GM12878 (cell line): ENCODE results near the gene VEGFA. TPM values are rescaled to one million over a fixed set of nuclear protein-coding genes. Genes with fewer than 3 reads are reported as not detected.

Experiments used
- ASH2L ChIP-seq: fragments of 300-600, 200-600 bp; sonication (generic); IDR thresholded peaks from 2 replicates; pipeline ENCODE4 v1.6.1; 2017; ENCODE audit warnings: low read depth, mild to moderate bottlenecking, borderline replicate concordance
- DPF2 ChIP-seq: fragments of 450-650 bp; IDR thresholded peaks from 2 replicates; pipeline ENCODE4 v1.6.1; 2017; ENCODE audit warnings: mild to moderate bottlenecking
- EED ChIP-seq: sonication (generic); IDR thresholded peaks from 2 replicates; pipeline ENCODE4 v1.6.1; 2016; ENCODE audit warnings: antibody characterized with exemption, low read depth
- EP300 ChIP-seq, 2 experiments: fragments of 150-350 bp in 1 of 2; IDR thresholded peaks; 2 replicates each; pipeline ENCODE4 v1.6.1; 2011 to 2012; ENCODE audit warnings: low read depth in 2 of 2, low read length in 2 of 2, borderline replicate concordance in 1 of 2, improper control_type of control experiment in 1 of 2, inconsistent platforms in 1 of 2; ENCODE audit not compliant: control insufficient read depth in 1 of 2
- IKZF2 ChIP-seq, 2 experiments: fragments of 450-650 bp; IDR thresholded peaks; 2 replicates each; pipeline ENCODE4 v1.6.1; 2017; ENCODE audit warnings: mild to moderate bottlenecking in 2 of 2, moderate library complexity in 2 of 2
- KLF5 ChIP-seq: fragments of 450-650 bp; IDR thresholded peaks from 2 replicates; pipeline ENCODE4 v1.6.1; 2014; ENCODE audit warnings: mild to moderate bottlenecking; ENCODE audit not compliant: partially characterized antibody
- NR2C2 ChIP-seq: IDR thresholded peaks from 2 replicates; pipeline ENCODE4 v1.6.1; 2011; ENCODE audit warnings: borderline replicate concordance, low read depth; ENCODE audit not compliant: control insufficient read depth, insufficient read length
- POLR2AphosphoS5 ChIP-seq: IDR thresholded peaks from 2 replicates; pipeline ENCODE4 v1.6.1; 2011; ENCODE audit warnings: mild to moderate bottlenecking, low read length, inconsistent platforms
- RELB ChIP-seq: fragments of 450-650 bp; IDR thresholded peaks from 2 replicates; pipeline ENCODE4 v1.6.1; 2017; ENCODE audit warnings: low read depth, mild to moderate bottlenecking, moderate library complexity
- ZNF384 ChIP-seq: IDR thresholded peaks from 2 replicates; pipeline ENCODE4 v1.6.1; 2012; ENCODE audit warnings: low read depth, mild to moderate bottlenecking, low read length, improper control_type of control experiment, borderline replicate concordance
- ZNF622 ChIP-seq: fragments of 450-650 bp; IDR thresholded peaks from 2 replicates; pipeline ENCODE4 v1.6.1; 2017; ENCODE audit warnings: mild to moderate bottlenecking, inconsistent platforms
- polyA plus RNA-seq, 11 experiments: library from polyadenylated mRNA; depleted of rRNA in 4 of 11; unstranded in 6 of 11; stranded (reverse) in 5 of 11; fragments of >200 nt; fragmentation: Nextera tagmentation in 4 of 11; fragmentation: Illumina TruSeq in 1 of 11; extraction: Ambion mirVana in 4 of 11; extraction: Trizol in 1 of 11; gene quantifications; 1 replicate in 1 of 11; 2 replicates in 10 of 11; pipeline versions ENCODE4 v1.2.1 to v1.2.3, GENCODE V29; 2011 to 2016; ENCODE audit warnings: inconsistent platforms in 2 of 11, missing spikeins in 2 of 11, low read depth in 1 of 11
- total RNA-seq, 4 experiments: library from RNA; depleted of rRNA in 3 of 4; stranded (reverse); fragments of >200 nt in 3 of 4; fragmentation: Illumina TruSeq in 1 of 4; extraction: Trizol in 1 of 4; gene quantifications; 2 replicates each; pipeline versions ENCODE4 v1.2.1 to v1.2.3, GENCODE V29; 2013 to 2021
- TF ChIP-seq, protein P1 (sequence below): fragments of 450-650 bp; IDR thresholded peaks from 2 replicates; pipeline ENCODE4 v1.6.1; 2018; ENCODE audit warnings: mild to moderate bottlenecking, low read depth, moderate library complexity; ENCODE audit not compliant: partially characterized antibody
- TF ChIP-seq, protein P2 (sequence below): fragments of 450-650 bp; IDR thresholded peaks from 2 replicates; pipeline ENCODE4 v1.6.1; 2017; ENCODE audit warnings: mild to moderate bottlenecking, low read depth, inconsistent platforms; ENCODE audit not compliant: poor library complexity, severe bottlenecking
- TF ChIP-seq, protein P3 (sequence below): fragments of 450-650 bp; IDR thresholded peaks from 2 replicates; pipeline ENCODE4 v1.6.1; 2017; ENCODE audit warnings: mild to moderate bottlenecking, moderate library complexity
- TF ChIP-seq, protein P4 (sequence below): IDR thresholded peaks from 2 replicates; pipeline ENCODE4 v1.6.1; 2011; ENCODE audit warnings: low read depth, low read length, improper control_type of control experiment, borderline replicate concordance

VEGFA gene
- total and polyA plus RNA-seq, 10 of the 15 experiments (the other 5 are each of a cell fraction or from before 2014, with no cell fraction given) = 0.96 to 140 (median 16.9) TPM

DNA sequence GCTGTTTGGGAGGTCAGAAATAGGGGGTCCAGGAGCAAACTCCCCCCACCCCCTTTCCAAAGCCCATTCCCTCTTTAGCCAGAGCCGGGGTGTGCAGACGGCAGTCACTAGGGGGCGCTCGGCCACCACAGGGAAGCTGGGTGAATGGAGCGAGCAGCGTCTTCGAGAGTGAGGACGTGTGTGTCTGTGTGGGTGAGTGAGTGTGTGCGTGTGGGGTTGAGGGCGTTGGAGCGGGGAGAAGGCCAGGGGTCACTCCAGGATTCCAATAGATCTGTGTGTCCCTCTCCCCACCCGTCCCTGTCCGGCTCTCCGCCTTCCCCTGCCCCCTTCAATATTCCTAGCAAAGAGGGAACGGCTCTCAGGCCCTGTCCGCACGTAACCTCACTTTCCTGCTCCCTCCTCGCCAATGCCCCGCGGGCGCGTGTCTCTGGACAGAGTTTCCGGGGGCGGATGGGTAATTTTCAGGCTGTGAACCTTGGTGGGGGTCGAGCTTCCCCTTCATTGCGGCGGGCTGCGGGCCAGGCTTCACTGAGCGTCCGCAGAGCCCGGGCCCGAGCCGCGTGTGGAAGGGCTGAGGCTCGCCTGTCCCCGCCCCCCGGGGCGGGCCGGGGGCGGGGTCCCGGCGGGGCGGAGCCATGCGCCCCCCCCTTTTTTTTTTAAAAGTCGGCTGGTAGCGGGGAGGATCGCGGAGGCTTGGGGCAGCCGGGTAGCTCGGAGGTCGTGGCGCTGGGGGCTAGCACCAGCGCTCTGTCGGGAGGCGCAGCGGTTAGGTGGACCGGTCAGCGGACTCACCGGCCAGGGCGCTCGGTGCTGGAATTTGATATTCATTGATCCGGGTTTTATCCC lies at the start of gene VEGFA (continued):
- TF ChIP-seq RELB = no peak; the same call in 1 of the 2 replicates
- TF ChIP-seq IKZF2 (IDR thresholded peaks at IDR 0.05) = peak; percentile 83 to 85
- peak; percentile 90 for TF ChIP-seq POLR2AphosphoS5
- TF ChIP-seq, protein P1, sequence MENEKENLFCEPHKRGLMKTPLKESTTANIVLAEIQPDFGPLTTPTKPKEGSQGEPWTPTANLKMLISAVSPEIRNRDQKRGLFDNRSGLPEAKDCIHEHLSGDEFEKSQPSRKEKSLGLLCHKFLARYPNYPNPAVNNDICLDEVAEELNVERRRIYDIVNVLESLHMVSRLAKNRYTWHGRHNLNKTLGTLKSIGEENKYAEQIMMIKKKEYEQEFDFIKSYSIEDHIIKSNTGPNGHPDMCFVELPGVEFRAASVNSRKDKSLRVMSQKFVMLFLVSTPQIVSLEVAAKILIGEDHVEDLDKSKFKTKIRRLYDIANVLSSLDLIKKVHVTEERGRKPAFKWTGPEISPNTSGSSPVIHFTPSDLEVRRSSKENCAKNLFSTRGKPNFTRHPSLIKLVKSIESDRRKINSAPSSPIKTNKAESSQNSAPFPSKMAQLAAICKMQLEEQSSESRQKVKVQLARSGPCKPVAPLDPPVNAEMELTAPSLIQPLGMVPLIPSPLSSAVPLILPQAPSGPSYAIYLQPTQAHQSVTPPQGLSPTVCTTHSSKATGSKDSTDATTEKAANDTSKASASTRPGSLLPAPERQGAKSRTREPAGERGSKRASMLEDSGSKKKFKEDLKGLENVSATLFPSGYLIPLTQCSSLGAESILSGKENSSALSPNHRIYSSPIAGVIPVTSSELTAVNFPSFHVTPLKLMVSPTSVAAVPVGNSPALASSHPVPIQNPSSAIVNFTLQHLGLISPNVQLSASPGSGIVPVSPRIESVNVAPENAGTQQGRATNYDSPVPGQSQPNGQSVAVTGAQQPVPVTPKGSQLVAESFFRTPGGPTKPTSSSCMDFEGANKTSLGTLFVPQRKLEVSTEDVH = no peak
- no peak for TF ChIP-seq NR2C2
- TF ChIP-seq, protein P2, sequence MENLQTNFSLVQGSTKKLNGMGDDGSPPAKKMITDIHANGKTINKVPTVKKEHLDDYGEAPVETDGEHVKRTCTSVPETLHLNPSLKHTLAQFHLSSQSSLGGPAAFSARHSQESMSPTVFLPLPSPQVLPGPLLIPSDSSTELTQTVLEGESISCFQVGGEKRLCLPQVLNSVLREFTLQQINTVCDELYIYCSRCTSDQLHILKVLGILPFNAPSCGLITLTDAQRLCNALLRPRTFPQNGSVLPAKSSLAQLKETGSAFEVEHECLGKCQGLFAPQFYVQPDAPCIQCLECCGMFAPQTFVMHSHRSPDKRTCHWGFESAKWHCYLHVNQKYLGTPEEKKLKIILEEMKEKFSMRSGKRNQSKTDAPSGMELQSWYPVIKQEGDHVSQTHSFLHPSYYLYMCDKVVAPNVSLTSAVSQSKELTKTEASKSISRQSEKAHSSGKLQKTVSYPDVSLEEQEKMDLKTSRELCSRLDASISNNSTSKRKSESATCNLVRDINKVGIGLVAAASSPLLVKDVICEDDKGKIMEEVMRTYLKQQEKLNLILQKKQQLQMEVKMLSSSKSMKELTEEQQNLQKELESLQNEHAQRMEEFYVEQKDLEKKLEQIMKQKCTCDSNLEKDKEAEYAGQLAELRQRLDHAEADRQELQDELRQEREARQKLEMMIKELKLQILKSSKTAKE = peak; percentile 43
- no peak for TF ChIP-seq ZNF622
- TF ChIP-seq, protein P3, sequence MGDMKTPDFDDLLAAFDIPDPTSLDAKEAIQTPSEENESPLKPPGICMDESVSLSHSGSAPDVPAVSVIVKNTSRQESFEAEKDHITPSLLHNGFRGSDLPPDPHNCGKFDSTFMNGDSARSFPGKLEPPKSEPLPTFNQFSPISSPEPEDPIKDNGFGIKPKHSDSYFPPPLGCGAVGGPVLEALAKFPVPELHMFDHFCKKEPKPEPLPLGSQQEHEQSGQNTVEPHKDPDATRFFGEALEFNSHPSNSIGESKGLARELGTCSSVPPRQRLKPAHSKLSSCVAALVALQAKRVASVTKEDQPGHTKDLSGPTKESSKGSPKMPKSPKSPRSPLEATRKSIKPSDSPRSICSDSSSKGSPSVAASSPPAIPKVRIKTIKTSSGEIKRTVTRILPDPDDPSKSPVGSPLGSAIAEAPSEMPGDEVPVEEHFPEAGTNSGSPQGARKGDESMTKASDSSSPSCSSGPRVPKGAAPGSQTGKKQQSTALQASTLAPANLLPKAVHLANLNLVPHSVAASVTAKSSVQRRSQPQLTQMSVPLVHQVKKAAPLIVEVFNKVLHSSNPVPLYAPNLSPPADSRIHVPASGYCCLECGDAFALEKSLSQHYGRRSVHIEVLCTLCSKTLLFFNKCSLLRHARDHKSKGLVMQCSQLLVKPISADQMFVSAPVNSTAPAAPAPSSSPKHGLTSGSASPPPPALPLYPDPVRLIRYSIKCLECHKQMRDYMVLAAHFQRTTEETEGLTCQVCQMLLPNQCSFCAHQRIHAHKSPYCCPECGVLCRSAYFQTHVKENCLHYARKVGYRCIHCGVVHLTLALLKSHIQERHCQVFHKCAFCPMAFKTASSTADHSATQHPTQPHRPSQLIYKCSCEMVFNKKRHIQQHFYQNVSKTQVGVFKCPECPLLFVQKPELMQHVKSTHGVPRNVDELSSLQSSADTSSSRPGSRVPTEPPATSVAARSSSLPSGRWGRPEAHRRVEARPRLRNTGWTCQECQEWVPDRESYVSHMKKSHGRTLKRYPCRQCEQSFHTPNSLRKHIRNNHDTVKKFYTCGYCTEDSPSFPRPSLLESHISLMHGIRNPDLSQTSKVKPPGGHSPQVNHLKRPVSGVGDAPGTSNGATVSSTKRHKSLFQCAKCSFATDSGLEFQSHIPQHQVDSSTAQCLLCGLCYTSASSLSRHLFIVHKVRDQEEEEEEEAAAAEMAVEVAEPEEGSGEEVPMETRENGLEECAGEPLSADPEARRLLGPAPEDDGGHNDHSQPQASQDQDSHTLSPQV = no peak
- peak; percentile 88 for TF ChIP-seq ZNF384
- no peak for TF ChIP-seq EP300 (IDR thresholded peaks at IDR 0.05; ENCODE audit: borderline replicate concordance in 1 of 2, control insufficient read depth in 1 of 2, low read depth in 2 of 2, low read length in 2 of 2)
- TF ChIP-seq ASH2L = no peak
- TF ChIP-seq KLF5 = no peak
- TF ChIP-seq DPF2 = peak; percentile 71; the same call in 1 of the 2 replicates
- peak; percentile 76 for TF ChIP-seq EED
- TF ChIP-seq, protein P4, sequence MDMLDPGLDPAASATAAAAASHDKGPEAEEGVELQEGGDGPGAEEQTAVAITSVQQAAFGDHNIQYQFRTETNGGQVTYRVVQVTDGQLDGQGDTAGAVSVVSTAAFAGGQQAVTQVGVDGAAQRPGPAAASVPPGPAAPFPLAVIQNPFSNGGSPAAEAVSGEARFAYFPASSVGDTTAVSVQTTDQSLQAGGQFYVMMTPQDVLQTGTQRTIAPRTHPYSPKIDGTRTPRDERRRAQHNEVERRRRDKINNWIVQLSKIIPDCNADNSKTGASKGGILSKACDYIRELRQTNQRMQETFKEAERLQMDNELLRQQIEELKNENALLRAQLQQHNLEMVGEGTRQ = no peak
